Measurements from ENCODE around the gene COG8.
"Not testable (repeated sequence)": the region's sequence is repeated elsewhere in the genome, so short reads cannot be mapped to it uniquely, and the experiment has no call there.

The COG8 gene

DNA sequence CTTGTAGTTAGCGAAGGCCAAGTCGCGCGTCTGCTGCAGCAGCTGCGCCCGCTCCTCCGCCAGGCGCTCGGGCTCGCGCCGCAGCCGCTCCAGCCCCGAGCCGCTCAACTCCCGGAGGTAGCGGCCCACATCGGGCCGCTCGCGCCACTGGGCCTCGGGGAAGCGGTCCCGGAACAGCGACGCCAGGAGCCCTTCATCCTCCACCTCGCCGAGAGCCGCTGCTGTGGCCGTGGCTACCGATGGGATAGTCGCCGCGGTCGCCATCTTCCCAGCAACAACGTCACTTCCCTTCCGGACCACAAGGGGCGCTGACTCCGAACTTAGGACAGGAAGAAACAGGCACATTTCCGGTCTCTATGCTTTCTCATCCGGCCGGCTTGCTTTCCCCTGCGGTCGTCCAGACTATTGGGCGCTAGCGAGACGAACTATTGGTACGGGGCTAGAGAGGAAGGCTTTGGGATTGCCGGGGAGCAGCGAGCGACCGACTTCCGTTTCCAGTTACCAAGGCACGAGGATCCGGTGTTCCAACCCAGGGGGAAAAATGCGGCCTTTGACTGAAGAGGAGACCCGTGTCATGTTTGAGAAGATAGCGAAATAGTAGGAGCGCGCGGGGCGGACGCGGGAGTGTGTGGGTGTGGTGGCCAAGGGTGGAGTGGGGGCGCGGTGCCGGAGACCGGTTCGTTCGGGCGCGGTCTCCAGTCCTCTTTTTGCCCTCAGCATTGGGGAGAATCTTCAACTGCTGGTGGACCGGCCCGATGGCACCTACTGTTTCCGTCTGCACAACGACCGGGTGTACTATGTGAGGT, at the start of gene COG8, which contains the start of gene NIP7:
TSS of gene COG8 (minus strand) at position 276 of the 806 bp plus-strand sequence. CDS start at position 264, 12 bp downstream.
TSS of gene NIP7 (plus strand) at position 484 of the 806 bp plus-strand sequence. CDS start at position 542, 58 bp downstream.
- DNase-seq, result peak; percentile 98

DNA sequence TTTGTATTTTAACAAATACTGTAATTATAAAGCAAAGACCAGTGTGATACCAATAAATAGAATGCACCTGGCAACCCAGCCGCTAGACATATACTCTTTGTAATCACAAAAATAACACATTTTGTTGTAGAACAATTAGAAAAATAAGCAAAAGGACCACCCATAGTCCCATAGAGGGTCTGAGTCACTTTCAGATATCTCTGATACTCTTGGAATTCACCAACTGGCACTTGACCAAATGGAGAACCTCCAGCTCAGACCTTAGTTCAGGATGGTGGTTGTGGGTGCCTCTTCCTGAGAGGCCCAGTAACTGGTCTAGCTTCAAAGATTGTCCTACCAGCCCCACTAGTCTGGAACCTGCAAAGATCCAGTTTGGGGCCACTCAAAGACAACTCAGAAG, 47.2 kb upstream of the COG8 start:
- DNase-seq, result peak; percentile 31

GRCh38 chr16:69384974-69385373, 45.6 kb upstream of the COG8 start:
- DNase-seq, result no peak

DNA sequence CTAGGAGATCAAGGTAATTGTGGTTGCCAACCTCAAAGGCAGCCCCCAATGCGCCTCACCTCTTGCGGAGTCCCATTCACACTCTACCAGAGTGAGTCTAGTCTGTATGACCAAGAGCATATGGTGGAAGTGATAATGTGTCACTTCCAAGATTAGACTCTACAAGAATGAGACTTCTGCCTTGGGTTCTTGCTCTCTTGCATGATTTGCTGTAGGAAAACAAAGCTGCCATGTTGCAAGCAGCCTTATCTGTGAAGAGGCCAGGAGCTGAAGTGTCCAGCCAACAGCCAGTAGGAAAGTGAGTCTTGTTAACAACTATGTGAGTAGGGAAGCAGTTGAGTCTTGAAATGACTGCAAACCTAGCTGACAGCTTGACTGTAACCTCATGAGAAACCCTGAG, 43.1 kb upstream of the COG8 start:
- no peak for DNase-seq

- no peak for DNase-seq
These were observed 41.9 kb upstream of the COG8 start for GRCh38 chr16:69381231-69381630.

DNA sequence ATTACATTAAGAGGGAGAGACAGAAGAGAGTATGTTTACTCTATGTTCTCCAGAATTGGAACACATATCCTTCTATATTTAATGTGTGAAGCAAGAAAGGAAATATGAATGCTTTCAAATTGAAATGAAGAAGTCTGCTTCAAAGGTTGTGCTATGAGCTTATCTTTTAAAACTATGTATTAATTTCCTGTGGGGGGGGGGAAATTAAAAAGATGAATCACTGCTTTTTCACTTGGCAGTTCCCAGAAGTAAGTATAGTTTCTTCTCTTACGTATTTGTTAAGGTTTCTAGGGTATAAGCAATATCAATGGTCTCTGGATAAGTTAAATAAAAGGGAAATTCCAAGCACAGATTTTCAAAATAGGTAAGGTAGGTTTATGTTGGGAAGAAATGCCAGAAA, 39.4 kb upstream of the COG8 start:
- DNase-seq, result no peak

GRCh38 chr16:69378036-69378435, 38.7 kb upstream of the COG8 start:
- no peak for DNase-seq

DNA sequence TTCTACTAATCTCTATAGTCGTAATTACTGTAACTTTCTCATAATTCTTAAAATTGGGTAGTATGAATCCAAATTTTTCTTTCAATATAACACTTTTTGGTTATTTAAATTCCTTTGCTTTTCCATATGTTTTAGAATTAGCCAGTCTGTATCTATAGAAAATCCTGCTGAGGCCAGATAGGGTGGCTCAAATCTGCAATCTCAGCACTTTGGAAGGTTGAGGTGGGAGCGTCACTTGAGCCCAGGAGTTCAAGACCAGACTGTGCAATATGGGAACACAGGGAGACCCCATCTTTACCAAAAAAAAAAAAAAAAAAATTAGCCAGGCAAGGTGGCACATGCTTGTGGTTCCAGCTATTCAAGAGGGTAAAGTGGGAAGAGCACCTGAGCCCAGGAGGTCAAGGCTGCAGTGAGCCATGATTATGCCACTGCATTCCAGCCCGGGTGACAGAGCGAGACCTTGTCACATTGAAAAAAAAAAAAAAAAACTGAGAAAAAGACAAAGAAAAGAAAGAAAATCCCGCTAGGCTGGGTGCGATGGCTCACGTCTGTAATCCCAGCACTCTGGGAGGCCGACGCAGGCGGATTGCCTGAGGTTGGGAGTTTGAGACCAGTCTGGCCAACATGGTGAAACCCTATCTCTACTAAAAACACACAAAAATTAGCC, 37.2 kb upstream of the COG8 start:
- no peak for DNase-seq

DNA sequence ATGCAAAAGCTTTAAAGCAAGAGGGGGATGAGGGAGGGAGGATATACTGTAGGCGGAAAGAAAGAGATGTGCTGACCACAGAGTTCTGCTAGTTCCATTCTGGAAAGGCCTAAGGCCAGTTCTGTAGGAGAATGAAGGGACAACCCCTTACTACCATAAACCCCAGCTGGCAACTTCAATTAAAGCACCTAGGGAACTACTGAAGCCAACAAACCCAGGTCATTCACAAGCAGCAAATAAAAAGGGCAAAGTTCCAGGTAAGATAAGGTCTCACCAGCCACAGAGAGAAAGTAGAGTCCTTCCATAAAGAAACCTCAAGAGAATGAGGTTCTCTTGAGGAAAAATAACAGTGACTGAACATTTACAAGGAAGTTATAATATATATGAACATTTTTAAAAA, 33.7 kb upstream of the COG8 start:
- no peak for DNase-seq

DNA sequence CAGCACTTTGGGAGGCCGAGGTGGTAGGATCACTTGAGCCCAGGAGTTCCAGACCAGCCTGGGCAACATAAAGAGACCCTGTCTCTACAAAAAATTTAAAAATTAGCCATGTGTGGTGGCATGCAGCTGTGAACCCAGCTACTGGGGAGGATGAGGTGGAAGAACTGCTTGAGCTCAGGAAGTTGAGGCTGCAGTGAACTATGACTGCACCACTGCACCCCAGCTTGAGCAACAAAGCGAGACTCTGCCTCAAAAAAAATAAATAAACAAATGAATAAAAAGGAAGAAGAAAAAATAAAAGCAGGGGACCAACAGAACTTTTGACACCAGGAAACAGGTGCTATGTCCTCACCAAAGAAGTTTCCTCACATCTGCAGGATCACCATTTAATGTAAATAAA, 32.2 kb upstream of the COG8 start:
- DNase-seq, result no peak

DNA sequence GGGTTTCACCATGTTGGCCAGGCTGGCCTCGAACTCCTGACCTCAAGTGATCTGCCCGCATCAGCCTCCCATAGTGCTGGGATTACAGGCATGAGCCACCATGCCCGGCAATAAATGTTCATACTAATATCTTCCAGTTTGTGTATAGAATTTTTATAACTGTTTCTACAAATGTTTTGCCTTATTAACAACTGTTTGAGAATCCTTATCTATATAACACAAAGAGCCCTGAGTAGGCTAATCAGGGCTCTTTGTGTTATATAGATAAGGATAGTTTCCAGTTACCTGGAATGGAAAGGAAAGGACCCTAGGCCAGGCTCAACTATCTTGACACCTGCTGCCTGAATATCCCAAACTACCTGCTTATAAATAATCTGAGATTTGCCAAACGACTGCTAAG, 29.5 kb upstream of the COG8 start:
- no peak for DNase-seq

DNA sequence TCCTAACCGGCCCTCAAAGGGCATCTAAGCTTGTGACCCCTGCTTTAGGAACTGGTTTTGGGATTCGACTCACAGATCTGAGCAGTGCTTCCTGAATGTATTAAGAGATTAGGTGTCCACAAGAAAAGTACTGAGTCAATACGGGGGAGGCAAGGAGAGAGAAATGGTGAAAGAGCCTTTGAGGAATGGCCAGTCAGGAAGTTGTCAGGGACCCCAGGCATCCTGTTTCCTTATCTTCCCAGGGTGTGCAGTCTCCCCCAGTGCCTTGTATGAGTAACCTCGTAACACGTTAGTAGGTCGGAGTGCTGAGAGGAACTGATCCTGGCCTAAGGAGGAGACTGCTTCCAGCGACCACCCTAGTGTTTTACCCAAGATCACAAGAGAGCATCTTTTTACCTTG, 28.6 kb upstream of the COG8 start:
- DNase-seq, result peak; percentile 91

- no peak for DNase-seq
These were observed 27.1 kb upstream of the COG8 start for GRCh38 chr16:69366431-69366830.

- DNase-seq, result no peak
These were observed 26.5 kb upstream of the COG8 start for GRCh38 chr16:69365901-69366300.

DNA sequence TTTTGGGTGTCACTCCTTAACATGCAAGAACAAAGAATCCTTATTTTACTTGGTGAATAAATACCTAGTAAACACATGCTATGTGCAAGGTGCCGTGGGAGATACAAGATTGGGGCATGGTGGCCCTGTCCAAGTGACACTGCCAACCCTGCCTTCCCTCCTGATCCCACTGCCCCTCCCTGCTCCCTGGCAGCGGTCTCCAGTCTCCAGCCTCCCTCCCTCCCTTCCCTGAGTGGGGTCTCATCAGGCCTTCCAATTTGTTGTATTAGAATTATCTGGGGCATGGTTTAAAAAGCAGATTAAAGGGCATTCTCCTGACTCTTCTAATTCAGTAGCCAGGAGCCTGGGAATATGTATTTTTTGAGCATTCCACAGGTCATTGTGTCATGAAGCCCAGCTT, 24.7 kb upstream of the COG8 start:
- DNase-seq, result no peak

- DNase-seq, result no peak
These were observed 23.9 kb upstream of the COG8 start for GRCh38 chr16:69363281-69363717.

DNA sequence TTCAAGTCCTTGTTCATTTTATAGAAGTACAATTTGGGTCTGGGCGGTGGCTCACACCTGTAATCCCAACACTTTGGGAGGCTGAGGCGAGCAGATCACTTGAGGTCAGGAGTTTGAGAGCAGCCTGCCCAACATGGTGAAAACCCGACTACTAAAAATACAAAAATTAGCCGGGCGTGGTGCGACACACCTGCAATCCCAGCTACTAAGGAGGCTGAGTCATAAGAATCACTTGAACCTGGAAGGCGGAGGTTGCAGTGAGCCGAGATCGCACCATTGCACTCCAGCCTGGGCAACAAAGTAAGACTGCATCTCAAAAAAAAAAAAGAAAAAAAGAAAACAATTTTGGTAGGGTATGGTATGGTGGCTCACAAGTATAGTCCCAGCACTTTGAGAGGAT, 20.7 kb upstream of the COG8 start:
- DNase-seq, result not testable (repeated sequence)

GRCh38 chr16:69351309-69352027, 12.1 kb upstream of the COG8 start, which contains the start of gene TMED6:
Gene TMED6 (minus strand): TSS chr16:69351786. CDS start chr16:69351753, 33 bp downstream.
- DNase-seq, result no peak

DNA sequence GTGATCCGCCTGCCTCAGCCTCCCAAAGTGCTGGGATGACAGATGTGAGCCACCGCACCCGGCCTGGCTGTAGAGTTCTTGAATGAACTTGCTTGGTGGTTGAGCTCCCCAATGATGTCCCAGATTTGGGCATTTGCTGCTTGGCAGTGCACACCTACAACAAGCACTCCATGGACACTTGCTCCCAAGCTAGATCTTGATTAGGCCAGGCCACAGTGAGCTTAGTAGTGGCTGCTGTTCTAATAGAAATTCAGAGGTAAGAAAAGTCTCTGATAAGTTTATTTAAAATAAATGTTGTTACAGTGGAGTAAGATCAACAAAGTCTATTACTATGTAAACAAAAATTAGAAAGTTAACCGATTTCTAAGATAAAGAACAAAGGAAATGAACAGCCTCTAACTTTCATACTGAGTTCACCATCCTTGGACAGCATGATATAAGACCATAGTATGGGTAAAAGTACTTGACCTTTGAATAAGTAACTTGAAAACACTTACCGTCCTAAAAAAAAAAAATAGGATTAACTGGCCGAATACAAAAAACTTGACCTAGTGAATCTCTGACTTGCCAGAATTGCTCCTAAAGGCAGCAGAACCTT, 11.3 kb upstream of the COG8 start:
- DNase-seq, result no peak

DNA sequence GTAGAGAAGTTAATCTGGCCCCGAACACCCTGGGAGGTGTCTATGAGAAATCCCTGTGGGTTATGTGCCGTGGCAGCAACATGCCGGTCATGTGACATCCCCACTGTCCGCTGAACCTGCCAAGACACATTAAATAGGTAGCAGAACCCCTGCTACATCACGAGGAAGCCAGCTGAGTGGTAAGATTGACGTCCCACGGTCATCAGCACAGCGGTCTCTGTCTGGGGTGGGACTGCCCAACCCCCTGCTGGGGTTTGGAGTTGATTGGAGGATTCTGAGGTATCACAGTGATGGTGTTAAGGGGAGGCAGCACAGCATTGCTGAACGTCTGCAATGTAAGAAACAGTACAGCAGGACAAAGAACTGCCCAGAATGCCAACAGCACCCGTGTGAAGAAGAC, 10.2 kb upstream of the COG8 start:
- no peak for DNase-seq

DNA sequence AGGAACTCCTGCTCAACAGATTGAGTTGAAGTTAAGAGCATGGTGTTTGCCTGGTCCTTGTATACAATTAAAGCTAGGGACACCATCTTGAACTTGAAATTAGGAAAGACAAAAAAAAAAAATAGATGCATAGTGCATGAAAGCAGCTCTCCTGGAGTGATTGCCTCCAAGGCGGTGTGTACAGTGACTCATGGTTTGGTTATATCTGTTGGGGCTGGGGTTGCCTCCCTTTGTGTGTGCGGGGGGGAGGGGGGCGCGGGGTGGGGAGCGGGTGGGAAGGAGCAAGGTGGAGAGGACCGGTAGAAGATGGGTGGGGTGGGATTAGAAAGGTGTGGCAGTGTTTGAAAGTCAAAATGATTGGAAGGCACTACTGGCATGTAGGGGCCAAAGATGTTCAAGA, 8.9 kb upstream of the COG8 start:
- no peak for DNase-seq

GRCh38 chr16:69346683-69347082, 7.3 kb upstream of the COG8 start:
- no peak for DNase-seq

GRCh38 chr16:69345923-69346322, 6.6 kb upstream of the COG8 start:
- no peak for DNase-seq

Data from NCI-H226 (cell line).